Measurements from ENCODE around the gene PCSK6. TPM values are rescaled to one million over a fixed set of nuclear protein-coding genes. Genes with fewer than 3 reads are reported as not detected.

The PCSK6 gene
- total RNA-seq, 1 experiment from 2014 or later, result 11.5 TPM

GRCh38 chr15:101504373-101504772 lies 14.9 kb upstream of the PCSK6 start:
- DNase-seq (ENCODE audit: low read depth, low spot score), result no peak
- in situ Hi-C loops (cut with HindIII; ENCODE audit: low pct_unique_long_range_greater_than_20kb, low sequenced_read_pairs), result no loop called here

DNA sequence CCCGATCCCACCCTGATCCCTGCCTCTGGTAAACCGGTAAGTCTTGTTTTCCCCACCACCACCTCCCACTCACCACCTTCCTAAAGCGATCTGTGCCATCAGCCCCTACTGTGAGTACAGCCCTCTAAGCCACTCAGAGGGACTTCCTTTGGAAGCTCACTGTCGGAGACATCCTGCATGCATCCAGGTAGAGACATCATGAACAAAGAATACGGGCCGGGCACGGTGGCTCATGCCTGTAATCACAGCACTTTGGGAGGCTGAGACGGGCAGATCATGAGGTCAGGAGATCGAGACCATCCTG lies 13.7 kb upstream of the PCSK6 start:
- in situ Hi-C loops (cut with HindIII; ENCODE audit: low pct_unique_long_range_greater_than_20kb, low sequenced_read_pairs), result no loop called here
- DNase-seq (ENCODE audit: low read depth, low spot score), result no peak

- in situ Hi-C loops (cut with HindIII; ENCODE audit: low pct_unique_long_range_greater_than_20kb, low sequenced_read_pairs), result no loop called here
Observed at GRCh38 chr15:101502572-101503295, 13.2 kb upstream of the PCSK6 start.

DNA sequence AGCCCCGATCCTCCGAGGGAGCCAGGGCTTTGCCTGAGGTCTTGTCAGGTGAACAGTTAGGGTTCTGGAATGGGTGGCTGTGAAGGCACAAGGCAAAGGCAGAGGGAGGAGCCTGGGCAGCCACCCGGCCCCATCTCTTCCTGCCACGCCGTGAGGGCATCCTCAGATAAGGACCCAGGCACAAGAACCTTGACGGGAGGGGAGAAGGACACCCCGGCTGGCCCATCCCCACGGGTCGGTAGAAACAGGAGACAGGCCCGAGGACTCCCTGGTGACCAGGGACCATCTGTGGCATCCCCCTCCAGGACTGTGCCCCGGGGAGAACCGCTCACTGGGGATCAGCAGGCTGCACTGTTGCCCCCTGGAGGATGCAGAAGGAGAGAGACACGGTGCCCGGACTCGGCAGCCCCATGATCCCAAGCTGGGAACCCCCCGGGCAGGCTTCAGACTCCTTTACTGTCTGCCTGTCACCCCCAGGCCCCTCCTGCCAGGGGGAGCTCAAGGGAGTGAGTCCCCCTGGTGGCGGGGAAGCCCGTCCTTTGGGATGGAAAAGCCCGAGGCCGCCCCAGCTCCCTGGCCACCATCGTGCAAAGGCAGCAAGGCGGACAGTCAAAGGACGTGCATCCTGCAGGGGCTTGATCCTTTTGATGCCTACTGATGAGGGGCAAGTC lies 12.3 kb upstream of the PCSK6 start:
- in situ Hi-C loops (cut with HindIII; ENCODE audit: low pct_unique_long_range_greater_than_20kb, low sequenced_read_pairs), result no loop called here

More at GRCh38 chr15:101502572-101503295, 13.2 kb upstream of the PCSK6 start:
- no peak for DNase-seq (ENCODE audit: low read depth, low spot score)

GRCh38 chr15:101500865-101501551 lies 11.5 kb upstream of the PCSK6 start:
- no peak for DNase-seq (ENCODE audit: low read depth, low spot score)
- in situ Hi-C loops (cut with HindIII; ENCODE audit: low pct_unique_long_range_greater_than_20kb, low sequenced_read_pairs), result no loop called here

More for the DNA sequence above, 12.3 kb upstream of the PCSK6 start:
- peak; percentile 62 for DNase-seq (ENCODE audit: low read depth, low spot score)

GRCh38 chr15:101499863-101500713 lies 10.6 kb upstream of the PCSK6 start:
- no peak for DNase-seq (ENCODE audit: low read depth, low spot score)
- in situ Hi-C loops (cut with HindIII; ENCODE audit: low pct_unique_long_range_greater_than_20kb, low sequenced_read_pairs), result no loop called here

DNA sequence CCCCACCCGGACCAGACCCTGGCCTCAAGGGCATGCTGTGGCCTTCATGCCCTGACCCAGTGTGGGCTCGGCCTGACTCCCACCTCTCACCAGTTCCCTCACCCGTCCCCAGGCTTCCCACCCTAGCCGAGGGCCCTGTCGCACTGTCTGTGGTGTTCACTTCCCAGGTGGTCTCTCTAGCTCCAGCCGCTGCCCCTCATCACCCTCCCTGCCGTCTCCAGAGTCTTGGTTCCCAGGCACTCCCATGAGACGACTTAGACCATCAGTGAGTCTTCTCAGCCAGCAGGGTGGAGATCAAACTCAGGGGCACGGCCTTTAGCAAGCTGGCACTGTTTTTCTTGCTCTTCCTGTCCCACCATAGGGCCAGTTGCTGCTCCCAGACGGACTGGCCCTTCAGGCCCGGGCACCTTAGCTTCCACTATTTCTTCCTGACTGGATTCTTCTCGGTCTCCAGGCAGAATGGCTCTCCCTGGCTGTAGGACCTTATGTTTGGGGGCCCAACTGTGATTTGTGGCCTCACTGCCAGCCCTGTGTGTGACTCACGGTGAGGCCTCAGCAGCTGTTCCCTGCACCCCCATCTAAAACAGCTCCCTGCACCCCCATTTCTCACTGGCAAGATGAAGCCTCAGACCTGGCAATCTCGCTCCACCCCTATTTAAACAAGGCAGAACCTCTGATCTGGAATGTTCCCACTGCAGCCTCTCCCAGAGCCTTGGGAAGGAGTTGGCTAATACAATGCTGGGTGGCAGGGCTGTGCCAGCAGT lies 9.4 kb upstream of the PCSK6 start:
- in situ Hi-C loops (cut with HindIII; ENCODE audit: low pct_unique_long_range_greater_than_20kb, low sequenced_read_pairs), result no loop called here
- DNase-seq (ENCODE audit: low read depth, low spot score), result no peak

GRCh38 chr15:101498076-101498716 lies 8.7 kb upstream of the PCSK6 start:
- DNase-seq (ENCODE audit: low read depth, low spot score), result no peak
- in situ Hi-C loops (cut with HindIII; ENCODE audit: low pct_unique_long_range_greater_than_20kb, low sequenced_read_pairs), result no loop called here

DNA sequence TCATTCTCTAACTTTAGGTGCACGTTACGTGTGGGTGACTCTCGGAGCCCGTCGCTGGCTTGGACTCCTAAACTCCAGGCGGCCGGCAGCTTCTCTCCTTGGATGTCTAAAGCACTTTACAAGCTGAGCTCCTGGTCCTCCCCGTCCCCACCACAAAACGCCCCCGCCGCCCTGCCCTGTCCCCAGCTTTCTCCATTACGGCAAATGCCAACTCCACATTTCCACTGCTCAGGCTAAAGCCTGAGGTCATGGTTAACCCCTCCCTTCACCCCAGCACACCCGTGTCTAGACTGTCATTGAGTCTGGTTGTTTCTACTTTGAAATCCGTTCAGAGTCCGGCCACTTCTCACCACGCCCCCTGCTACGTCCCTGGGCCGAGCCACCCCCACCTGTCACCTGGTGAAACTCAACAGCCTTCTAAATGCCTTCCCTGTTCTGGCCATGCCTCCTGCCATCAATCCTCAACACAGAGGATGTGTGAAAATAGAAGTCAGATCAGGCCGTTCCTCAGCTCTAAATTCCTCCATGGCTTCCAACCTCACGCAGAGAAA lies 8.1 kb upstream of the PCSK6 start:
- no peak for DNase-seq (ENCODE audit: low read depth, low spot score)
- in situ Hi-C loops (cut with HindIII; ENCODE audit: low pct_unique_long_range_greater_than_20kb, low sequenced_read_pairs), result no loop called here

- in situ Hi-C loops (cut with HindIII; ENCODE audit: low pct_unique_long_range_greater_than_20kb, low sequenced_read_pairs), result no loop called here
- no peak for DNase-seq (ENCODE audit: low read depth, low spot score)
Observed at GRCh38 chr15:101497017-101497416, 7.5 kb upstream of the PCSK6 start.

- in situ Hi-C loops (cut with HindIII; ENCODE audit: low pct_unique_long_range_greater_than_20kb, low sequenced_read_pairs), result no loop called here
- no peak for DNase-seq (ENCODE audit: low read depth, low spot score)
Observed at GRCh38 chr15:101496198-101496986, 6.9 kb upstream of the PCSK6 start.

DNA sequence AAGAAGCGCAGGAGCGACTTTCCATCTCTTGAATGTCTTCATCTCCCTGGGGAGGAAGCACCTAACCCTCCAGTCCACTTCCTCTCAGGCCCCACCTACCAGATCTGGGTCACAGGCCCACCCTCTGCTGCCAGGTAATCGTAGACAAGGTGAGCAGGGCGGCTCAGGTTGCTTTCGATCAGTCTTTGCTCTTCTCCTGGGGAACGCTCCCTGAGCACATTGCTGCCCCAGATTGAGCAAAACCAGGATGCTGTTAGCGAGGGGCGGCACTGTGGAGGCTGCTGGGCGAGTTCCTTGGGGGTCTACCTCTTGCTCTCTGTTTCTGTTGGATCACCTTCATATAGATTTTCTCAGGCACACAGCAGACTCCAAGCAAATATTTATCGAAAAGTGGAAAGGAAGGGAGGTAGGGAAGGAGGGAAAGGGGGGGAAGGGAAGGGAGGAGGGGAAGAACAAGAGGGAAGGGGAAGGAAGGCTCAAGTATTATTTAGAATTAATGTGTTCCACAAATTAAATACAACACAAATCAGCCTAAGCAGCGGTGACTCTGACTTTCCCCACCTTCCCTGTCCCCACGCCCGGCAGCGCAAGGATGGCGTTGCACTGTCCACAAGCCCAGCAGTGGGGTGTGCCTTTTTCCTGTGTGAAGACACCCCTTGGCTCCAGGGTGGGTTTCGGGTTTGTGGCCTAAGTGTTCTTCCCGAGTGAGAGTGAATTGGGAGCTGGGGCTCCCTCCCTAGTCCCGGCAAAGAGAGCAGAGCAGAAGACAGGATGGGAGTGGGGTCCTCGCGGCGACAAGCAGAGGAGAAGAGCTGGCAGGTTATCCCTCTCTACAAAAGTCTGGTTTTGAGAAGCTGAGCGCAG lies 6.1 kb upstream of the PCSK6 start:
- no peak for DNase-seq (ENCODE audit: low read depth, low spot score)
- in situ Hi-C loops (cut with HindIII; ENCODE audit: low pct_unique_long_range_greater_than_20kb, low sequenced_read_pairs), result no loop called here

GRCh38 chr15:101494251-101494796 lies 4.8 kb upstream of the PCSK6 start:
- in situ Hi-C loops (cut with HindIII; ENCODE audit: low pct_unique_long_range_greater_than_20kb, low sequenced_read_pairs), result no loop called here
- no peak for DNase-seq (ENCODE audit: low read depth, low spot score)

- in situ Hi-C loops (cut with HindIII; ENCODE audit: low pct_unique_long_range_greater_than_20kb, low sequenced_read_pairs), result no loop called here
- no peak for DNase-seq (ENCODE audit: low read depth, low spot score)
Observed at GRCh38 chr15:101492766-101493692, 3.5 kb upstream of the PCSK6 start.
